Panc1 (cell line): ENCODE measurements around the gene MAP1B. TPM values are rescaled to one million over a fixed set of nuclear protein-coding genes. Genes with fewer than 3 reads are reported as not detected.

Source experiments
- ATAC-seq: fragments of 200-7000 bp; cut with Tn5 transposase; 2 replicates; pipeline ENCODE4 v1.9.1; 2020; ENCODE audit warnings: mild to moderate bottlenecking, moderate library complexity
- BruUV-seq: library from RNA; stranded (reverse); fragments of 400-500 nt; replicated peaks from 2 replicates; lab custom pipeline; 2021; lab: Mats Ljungman, UMichigan
- CTCF ChIA-PET: fragments of 300-600 bp; sonication (Branson Sonifier 250); formaldehyde crosslinking; loops from one replicate; lab custom pipeline; 2022; ENCODE audit warnings: antibody characterized with exemption; lab: Charles Lee
- POLR2A ChIA-PET: fragments of 300-600 bp; sonication (Branson Sonifier 250); formaldehyde crosslinking; loops from one replicate; lab custom pipeline; 2022; ENCODE audit warnings: antibody characterized with exemption; lab: Charles Lee
- DNase-seq: peaks from one replicate; pipeline ENCODE4 v3.0.0-alpha.2; 2010; ENCODE audit warnings: low read depth, low spot score
- H3K27ac ChIP-seq: 2 replicates; pipeline ENCODE4 v1.5.1; 2011; ENCODE audit warnings: mild to moderate bottlenecking, low read length, inconsistent platforms
- H3K27me3 ChIP-seq: fragments of 200-500 bp; sonication (Bioruptor generic); 2 replicates; pipeline ENCODE4 v1.6.0; 2014; ENCODE audit warnings: low read length, inconsistent platforms; ENCODE audit not compliant: control insufficient read depth, insufficient read depth
- H3K36me3 ChIP-seq: fragments of 200-500 bp; sonication (Bioruptor generic); 2 replicates; pipeline ENCODE4 v1.5.1; 2014; ENCODE audit warnings: inconsistent platforms, mild to moderate bottlenecking, low read length, moderate library complexity; ENCODE audit not compliant: control insufficient read depth, insufficient read depth
- H3K4me1 ChIP-seq: 2 replicates; pipeline ENCODE4 v1.5.1; 2011; ENCODE audit warnings: inconsistent platforms, mild to moderate bottlenecking, low read length, moderate library complexity; ENCODE audit not compliant: control insufficient read depth, insufficient read depth
- H3K4me3 ChIP-seq, 2 experiments: 2 replicates each; pipeline ENCODE4 v1.5.1; 2011 to 2012; ENCODE audit warnings: low read depth in 2 of 2, low read length in 2 of 2, mild to moderate bottlenecking in 2 of 2, inconsistent platforms in 1 of 2, moderate library complexity in 1 of 2
- H3K9me3 ChIP-seq: fragments of 200-500 bp; sonication (Bioruptor generic); 2 replicates; pipeline ENCODE4 v1.5.1; 2014; ENCODE audit warnings: low read depth, mild to moderate bottlenecking, inconsistent platforms, low read length, moderate library complexity; ENCODE audit not compliant: control insufficient read depth, insufficient read depth
- POLR2AphosphoS5 ChIP-seq: IDR thresholded peaks from 2 replicates; pipeline ENCODE4 v1.6.1; 2012; ENCODE audit warnings: mild to moderate bottlenecking, low read depth, low read length, moderate library complexity
- SIN3A ChIP-seq: IDR thresholded peaks from 2 replicates; pipeline ENCODE4 v1.6.1; 2012; ENCODE audit warnings: low read depth, mild to moderate bottlenecking, low read length, moderate library complexity, borderline replicate concordance; ENCODE audit not compliant: insufficient read depth
- TCF7L2 ChIP-seq: IDR thresholded peaks from 2 replicates; pipeline ENCODE4 v1.6.1; 2011; ENCODE audit warnings: mild to moderate bottlenecking, low read depth, low read length, inconsistent platforms
- in situ Hi-C: cut with HindIII; loops from 2 replicates; pipeline ENCODE4 v1.10.0; 2016; ENCODE audit warnings: low sequenced_read_pairs, low pct_unique_long_range_greater_than_20kb
- intact Hi-C: fragments of 100-400 bp; cut with micrococcal nuclease; formaldehyde crosslinking; loops from one replicate; pipeline ENCODE4 v1.10.0; 2022; ENCODE audit not compliant: unreplicated experiment
- total RNA-seq: library from RNA; stranded (reverse); gene quantifications from one replicate; pipeline ENCODE4 v1.2.1, GENCODE V29; 2021; ENCODE audit not compliant: unreplicated experiment
- TF ChIP-seq, protein P1 (sequence below), 2 experiments: IDR thresholded peaks; 2 replicates each; pipeline ENCODE4 v1.6.1; 2011 to 2012; ENCODE audit warnings: low read depth in 2 of 2, control low read depth in 1 of 2, low read length in 1 of 2, mild to moderate bottlenecking in 1 of 2, moderate library complexity in 1 of 2; ENCODE audit not compliant: insufficient read depth in 1 of 2
- TF ChIP-seq, protein P2 (sequence below): fragments of 450-650 bp; IDR thresholded peaks from 2 replicates; pipeline ENCODE4 v1.5.1; 2017; ENCODE audit warnings: mild to moderate bottlenecking

The MAP1B gene
- total RNA-seq, 1 experiment from 2014 or later, result 82.3 TPM

DNA sequence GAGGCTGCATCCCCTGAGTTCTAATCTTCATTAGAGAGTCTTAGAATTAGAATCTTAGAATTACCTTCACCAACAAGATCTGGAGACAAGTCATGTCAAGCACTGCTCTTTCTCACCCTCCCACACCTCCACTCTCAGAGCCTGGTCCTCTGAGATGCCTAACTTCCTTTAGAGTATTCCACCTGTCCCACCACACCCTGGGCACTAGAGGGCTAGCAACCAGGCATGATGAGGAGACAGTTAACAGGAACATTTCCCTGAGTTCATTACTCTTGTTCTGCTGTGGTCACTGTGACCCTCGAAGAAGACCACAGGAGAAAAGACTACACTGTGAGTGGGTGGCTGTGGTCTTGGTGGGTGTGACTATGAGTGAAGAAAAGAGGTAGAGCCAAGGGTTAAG is 25.2 kb upstream of the MAP1B start:
- no TSS peak for BruUV-seq
- POLR2A ChIA-PET, result no interaction called here
- no peak for ATAC-seq
- in situ Hi-C loops, result no loop called here
- DNase-seq, result no peak
- TF ChIP-seq POLR2AphosphoS5 (no peak), TCF7L2 (no peak), SIN3A (no peak)
- TF ChIP-seq, protein P1, sequence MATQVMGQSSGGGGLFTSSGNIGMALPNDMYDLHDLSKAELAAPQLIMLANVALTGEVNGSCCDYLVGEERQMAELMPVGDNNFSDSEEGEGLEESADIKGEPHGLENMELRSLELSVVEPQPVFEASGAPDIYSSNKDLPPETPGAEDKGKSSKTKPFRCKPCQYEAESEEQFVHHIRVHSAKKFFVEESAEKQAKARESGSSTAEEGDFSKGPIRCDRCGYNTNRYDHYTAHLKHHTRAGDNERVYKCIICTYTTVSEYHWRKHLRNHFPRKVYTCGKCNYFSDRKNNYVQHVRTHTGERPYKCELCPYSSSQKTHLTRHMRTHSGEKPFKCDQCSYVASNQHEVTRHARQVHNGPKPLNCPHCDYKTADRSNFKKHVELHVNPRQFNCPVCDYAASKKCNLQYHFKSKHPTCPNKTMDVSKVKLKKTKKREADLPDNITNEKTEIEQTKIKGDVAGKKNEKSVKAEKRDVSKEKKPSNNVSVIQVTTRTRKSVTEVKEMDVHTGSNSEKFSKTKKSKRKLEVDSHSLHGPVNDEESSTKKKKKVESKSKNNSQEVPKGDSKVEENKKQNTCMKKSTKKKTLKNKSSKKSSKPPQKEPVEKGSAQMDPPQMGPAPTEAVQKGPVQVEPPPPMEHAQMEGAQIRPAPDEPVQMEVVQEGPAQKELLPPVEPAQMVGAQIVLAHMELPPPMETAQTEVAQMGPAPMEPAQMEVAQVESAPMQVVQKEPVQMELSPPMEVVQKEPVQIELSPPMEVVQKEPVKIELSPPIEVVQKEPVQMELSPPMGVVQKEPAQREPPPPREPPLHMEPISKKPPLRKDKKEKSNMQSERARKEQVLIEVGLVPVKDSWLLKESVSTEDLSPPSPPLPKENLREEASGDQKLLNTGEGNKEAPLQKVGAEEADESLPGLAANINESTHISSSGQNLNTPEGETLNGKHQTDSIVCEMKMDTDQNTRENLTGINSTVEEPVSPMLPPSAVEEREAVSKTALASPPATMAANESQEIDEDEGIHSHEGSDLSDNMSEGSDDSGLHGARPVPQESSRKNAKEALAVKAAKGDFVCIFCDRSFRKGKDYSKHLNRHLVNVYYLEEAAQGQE (IDR thresholded peaks at IDR 0.05; ENCODE audit: insufficient read depth in 1 of 2, low read depth in 2 of 2, low read length in 1 of 2), result no peak
- TF ChIP-seq, protein P2, sequence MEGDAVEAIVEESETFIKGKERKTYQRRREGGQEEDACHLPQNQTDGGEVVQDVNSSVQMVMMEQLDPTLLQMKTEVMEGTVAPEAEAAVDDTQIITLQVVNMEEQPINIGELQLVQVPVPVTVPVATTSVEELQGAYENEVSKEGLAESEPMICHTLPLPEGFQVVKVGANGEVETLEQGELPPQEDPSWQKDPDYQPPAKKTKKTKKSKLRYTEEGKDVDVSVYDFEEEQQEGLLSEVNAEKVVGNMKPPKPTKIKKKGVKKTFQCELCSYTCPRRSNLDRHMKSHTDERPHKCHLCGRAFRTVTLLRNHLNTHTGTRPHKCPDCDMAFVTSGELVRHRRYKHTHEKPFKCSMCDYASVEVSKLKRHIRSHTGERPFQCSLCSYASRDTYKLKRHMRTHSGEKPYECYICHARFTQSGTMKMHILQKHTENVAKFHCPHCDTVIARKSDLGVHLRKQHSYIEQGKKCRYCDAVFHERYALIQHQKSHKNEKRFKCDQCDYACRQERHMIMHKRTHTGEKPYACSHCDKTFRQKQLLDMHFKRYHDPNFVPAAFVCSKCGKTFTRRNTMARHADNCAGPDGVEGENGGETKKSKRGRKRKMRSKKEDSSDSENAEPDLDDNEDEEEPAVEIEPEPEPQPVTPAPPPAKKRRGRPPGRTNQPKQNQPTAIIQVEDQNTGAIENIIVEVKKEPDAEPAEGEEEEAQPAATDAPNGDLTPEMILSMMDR, result peak; percentile 24
- H3K9me3 ChIP-seq, result no peaks in the 10 kb centered on the region
- H3K27ac ChIP-seq, result no peak overlapping the region
- H3K4me3 ChIP-seq, result no peak overlapping the region
- no peaks in the 10 kb centered on the region for H3K4me1 ChIP-seq
- CTCF ChIA-PET, result no interaction called here
- intact Hi-C loops, result no loop called here
- peaks cover 11% of the 10 kb centered on the region for H3K27me3 ChIP-seq
- H3K36me3 ChIP-seq, result no peaks in the 10 kb centered on the region

DNA sequence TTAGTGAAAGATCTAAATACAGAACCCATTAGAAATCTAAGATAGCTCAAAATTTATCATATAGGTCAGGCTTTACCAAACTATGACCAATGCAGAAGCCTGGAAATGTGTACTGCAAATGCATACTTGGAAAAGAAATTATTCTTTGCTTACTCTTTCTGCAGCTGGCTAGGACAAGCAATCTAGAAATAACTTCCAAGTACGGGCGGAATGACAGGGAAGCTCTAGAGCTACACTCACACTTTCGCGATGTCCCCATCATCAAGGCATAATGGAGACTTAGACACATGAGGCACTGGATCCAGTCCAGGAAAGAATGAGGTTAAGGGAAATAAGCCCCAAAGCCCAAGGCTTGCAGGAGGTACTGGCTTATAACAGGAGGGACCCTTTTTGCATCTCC is 22.4 kb upstream of the MAP1B start:
- no peak for ATAC-seq
- in situ Hi-C loops (no loop called here), intact Hi-C loops (no loop called here)
- no peak overlapping the region for H3K4me3 ChIP-seq
- BruUV-seq, result no TSS peak
- ChIA-PET CTCF (interaction anchor here (0.6 kb wide), 1 partner anchor 11 kb away, joined by 4 read pairs; no protein-coding TSS in a partner anchor), POLR2A (no interaction called here)
- no peaks in the 10 kb centered on the region for H3K36me3 ChIP-seq
- no peak overlapping the region for H3K27ac ChIP-seq
- H3K9me3 ChIP-seq, result no peaks in the 10 kb centered on the region
- TF ChIP-seq, protein P2, result no peak
- no peak for TF ChIP-seq SIN3A
- TF ChIP-seq TCF7L2, result no peak
- TF ChIP-seq, protein P1 (IDR thresholded peaks at IDR 0.05; ENCODE audit: insufficient read depth in 1 of 2, low read depth in 2 of 2, low read length in 1 of 2), result no peak
- TF ChIP-seq POLR2AphosphoS5, result no peak
- DNase-seq, result no peak
- H3K27me3 ChIP-seq, result peaks cover 6% of the 10 kb centered on the region
- H3K4me1 ChIP-seq, result no peaks in the 10 kb centered on the region
